Measurements from ENCODE around the gene SLC7A5.
"Not testable (repeated sequence)": the region's sequence is repeated elsewhere in the genome, so short reads cannot be mapped to it uniquely, and the experiment has no call there.

The SLC7A5 gene

DNA sequence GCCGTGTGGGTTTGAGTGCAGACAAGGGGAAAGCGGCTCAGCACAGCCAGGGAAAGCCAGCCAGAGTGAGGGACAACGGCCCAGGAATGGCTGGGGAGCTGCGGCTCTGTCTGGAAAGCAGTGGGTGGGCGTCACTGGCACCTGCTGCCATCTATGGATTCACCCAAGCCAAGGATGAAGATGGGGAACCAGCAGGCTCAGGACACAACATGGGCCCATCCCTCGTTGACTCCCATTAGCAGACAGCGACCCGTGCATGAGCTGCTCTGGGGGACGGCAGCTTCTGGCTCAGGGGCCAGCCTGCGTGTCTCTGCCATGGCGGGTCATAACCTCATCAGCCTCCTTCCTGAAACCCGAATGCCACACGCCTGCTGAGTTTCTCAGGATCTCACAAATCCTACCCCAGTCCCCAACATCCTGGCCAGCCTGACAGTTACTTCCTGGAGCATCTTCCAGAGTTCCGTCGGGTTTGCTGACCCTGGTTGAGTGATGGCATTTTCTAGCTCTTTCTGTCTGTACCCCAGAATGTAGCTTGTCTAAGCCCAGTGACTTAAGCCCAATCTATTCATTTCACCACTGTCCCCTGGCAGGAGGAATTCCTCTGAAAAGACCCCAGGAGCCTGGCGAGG, 50.7 kb downstream of the SLC7A5 start:
- no peak for DNase-seq

DNA sequence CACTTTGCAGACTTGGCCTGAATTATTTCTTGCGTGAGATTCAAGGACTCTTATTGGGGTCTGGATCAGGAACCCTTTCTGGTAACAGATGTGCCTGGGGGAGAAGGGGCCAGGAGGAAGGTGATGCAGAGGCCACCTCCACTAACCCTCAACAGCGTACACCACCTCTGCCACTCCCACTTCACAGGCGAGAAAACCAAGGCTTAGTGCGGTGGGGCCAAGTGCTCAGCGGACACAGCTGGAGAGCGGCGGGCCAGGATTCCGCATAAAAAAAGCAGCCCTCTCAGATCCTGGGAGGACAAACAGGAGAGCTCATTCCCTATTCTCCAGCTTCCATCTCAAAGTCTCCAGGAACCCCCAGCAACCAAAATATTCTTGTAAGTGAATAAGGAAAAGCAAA, 51.4 kb downstream of the SLC7A5 start:
- DNase-seq: no peak

DNA sequence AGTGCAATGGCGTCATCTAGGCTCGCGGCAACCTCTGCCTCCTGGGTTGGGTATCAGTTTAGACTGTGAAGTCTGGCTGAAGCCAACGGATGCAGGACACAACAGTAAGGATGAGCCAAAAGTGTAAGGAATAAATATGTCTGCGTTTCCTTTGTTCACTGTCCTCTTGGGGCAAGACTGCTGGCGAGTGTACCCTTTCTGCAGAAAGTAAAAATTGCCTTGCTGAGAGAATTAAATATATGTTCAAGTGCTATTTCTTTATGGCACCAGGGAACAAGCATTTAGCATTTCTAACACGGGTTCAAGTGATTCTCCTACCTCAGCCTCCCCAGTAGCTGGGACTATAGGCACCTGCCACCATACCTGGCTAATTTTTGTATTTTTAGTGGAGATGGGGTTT, 51.9 kb downstream of the SLC7A5 start:
- not testable (repeated sequence) for DNase-seq

DNA sequence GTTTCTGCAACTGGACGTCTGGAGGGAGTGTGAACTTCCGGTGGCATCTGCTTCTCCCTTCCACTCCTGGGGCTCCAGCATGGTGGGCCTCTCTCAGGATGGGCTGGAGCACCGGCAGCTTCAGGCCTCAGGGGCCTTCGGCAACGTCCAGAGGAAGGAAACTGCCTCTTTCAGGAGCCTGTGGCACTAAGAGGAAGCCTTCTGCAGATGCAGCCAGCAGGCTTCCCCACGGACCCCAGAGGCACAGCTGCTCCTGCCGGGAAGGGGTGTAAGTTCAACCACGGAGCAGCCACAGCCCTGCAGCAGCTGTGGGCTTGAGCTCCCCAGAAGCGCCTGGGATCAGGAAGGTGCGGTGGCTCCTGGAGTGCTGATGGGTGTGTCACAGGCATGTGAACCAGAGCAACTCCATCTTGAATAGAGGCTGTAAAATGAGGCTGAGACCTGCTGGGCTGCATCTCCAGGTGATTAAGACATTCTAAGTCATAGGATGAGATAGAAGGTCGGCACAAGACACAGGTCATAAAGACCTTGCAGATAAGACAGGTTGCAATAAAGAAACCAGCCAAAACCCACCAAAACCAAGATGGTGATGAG, 52.7 kb downstream of the SLC7A5 start:
- no peak for DNase-seq

GRCh38 chr16:87815567-87815966, 53.7 kb downstream of the SLC7A5 start:
- no peak for DNase-seq

DNA sequence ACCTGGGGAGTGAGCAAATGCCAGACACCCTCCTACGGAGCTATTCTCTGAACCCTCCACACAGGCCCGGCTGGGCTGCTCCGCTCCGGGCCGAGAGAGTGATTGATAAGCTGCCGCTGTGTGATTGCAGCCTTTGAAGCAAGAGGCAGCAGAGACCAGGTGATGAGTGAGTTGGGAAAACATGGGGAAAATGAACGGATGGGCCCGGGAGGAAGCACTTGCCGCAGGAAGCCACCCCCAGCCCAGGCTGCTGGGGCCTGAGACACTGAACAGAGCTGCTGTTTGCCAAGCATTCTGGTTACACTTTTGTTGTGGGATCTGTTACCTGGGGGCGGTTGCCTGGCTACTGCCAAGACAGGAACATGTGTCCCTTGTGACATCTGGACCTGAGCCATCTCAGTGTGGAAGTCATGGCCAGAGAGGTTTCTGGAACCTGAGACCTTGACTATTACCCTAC, 57.1 kb downstream of the SLC7A5 start:
- DNase-seq: no peak

DNA sequence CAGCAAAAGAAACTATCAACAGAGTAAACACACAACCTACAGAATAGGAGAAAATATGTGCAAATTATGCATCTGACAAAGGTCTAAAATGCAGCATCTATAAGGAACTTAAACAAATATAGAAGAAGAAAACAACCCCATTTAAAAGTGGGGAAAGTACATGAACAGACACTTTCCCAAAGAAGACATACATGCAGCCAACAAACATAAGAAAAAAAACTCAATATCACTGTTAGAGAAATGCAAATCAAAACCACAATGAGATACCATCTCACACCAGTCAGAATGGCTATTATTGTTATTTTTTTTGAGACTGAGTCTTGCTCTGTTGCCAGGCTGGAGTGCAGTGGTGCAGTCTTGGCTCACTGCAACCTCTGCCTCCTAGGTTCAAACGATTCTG, 57.9 kb downstream of the SLC7A5 start:
- DNase-seq: not testable (repeated sequence)

- DNase-seq: no peak
Observed at GRCh38 chr16:87809150-87809902, 60.0 kb downstream of the SLC7A5 start.

DNA sequence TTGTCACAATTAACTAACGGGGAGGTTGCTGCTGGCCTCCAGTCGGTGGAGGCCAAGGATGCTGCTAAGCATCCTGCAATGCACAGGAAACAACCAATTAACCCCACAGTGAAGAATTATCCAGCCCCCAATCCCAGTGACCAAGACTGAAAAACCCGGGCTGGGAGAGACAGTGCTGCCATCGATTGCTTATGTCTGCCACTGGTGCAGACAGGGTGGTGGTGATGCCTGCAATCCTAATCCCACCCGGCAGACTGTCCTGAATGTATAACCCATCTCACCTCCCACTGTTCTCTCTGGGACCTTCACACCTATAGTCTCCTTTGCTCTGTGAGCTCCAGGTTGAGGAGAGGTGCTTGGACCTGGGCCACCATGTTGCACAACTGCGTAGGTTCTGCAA, 61.2 kb downstream of the SLC7A5 start:
- DNase-seq: no peak

- peak in 1 of 2 donors; percentile 52 for DNase-seq
Observed at GRCh38 chr16:87806641-87807546, 62.4 kb downstream of the SLC7A5 start.

- no peak for DNase-seq
Observed at GRCh38 chr16:87806261-87806640, 63.1 kb downstream of the SLC7A5 start.

- no peak for DNase-seq
Observed at GRCh38 chr16:87803385-87803784, 65.9 kb downstream of the SLC7A5 start.

DNA sequence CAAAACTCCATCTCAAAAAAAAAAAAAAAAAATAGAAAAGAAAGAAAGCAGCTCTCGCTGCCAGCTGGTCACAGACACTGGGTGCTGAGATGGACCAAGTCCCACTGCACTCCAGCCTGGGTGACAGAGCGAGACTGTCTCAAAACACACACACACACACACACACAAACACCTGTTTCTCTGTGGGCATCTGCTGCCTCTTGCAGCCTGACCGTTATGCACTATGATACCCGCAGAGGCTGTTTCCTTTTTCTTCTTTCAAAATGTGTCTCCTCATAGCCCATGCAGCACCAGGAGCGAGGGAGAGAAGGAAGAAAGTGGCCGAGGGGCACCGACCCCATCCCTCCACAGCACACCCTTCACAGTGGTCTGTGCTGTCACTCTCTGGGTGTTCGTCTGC, 66.6 kb downstream of the SLC7A5 start:
- no peak for DNase-seq

DNA sequence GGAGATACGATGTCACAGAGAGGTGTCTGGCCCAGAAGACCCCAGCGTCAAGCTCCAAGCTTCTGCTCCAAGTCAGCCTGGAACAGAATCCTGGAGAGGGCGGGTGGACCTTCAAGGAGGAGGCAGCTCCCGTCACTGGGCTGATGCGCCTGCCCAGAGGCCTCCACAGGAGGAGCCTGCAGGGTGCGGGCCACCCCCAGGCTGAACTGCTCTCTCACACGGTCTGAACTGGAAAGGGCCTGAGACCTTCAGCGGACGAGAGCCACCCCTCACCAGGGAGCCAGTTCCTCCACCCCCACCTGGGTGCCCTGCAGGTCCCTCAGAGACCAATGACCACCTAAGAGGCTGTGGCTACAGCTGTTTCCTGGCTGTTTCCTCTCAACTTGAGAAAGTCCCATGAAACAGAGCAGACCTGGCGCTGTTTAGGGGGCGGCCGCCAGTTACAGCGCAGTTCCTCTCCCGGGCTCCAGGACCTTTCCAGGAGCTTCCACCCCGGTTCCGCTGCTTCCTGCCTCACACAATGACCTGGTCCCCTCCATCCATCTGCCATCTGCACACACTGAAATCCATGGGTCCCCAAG, 67.5 kb downstream of the SLC7A5 start:
- DNase-seq: no peak

GRCh38 chr16:87800497-87800896, 68.8 kb downstream of the SLC7A5 start:
- DNase-seq: no peak

DNA sequence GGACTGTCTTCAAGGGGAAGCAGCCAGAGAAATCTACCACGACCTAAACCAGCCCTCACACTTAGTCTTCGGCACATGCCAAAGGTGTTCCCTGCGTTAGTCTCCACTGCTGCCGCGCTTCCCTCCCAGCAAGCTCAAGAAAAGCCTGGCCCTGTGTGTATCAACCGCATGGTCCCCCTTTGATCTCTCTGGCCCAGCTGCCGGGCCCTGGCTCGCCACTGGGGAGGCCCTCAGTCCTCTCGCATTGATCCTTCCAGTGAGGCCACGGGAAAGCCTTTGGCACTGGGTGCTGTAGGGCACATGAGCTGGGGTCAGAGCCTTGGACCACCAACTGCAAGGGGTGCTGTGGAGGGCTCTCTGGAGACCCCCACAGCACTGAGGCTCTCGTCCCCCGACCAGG, 74.0 kb downstream of the SLC7A5 start:
- DNase-seq: no peak

- no peak for DNase-seq
Observed at GRCh38 chr16:87794485-87795078, 74.7 kb downstream of the SLC7A5 start.

DNA sequence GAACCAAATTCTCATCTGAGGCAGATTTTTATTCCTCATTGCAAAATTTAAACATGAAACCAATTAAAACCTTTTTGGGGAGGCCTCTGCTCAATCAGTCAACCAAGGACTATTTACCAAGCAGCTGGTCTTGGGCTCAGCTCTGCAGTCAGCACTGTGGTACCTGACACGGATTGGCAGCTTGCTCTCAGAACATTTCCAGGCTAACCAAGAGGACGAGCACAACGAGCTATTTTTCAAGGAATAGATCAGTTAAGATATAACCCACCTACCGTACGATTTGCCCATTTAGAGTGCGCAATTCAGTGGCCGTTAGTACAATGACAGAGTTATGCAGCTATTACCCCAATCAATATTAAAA, 77.1 kb downstream of the SLC7A5 start:
- DNase-seq: no peak

- DNase-seq: no peak
Observed at GRCh38 chr16:87791295-87792204, 77.8 kb downstream of the SLC7A5 start.

- no peak for DNase-seq
Observed at GRCh38 chr16:87790292-87791100, 78.8 kb downstream of the SLC7A5 start.
